CD14-positive monocyte (primary cell): ENCODE measurements around the gene SLC35A5. TPM values are rescaled to one million over a fixed set of nuclear protein-coding genes. Genes with fewer than 3 reads are reported as not detected.

Experiments
- DNase-seq, 3 donors: peaks; one replicate each; pipeline ENCODE4 v3.0.0-alpha.2; 2011 to 2022
- H2AFZ ChIP-seq: 2 replicates; pipeline ENCODE4 v1.6.0; 2012; ENCODE audit warnings: mild to moderate bottlenecking, low read depth, low read length, inconsistent platforms; ENCODE audit not compliant: insufficient read depth, poor library complexity, severe bottlenecking
- H3K27ac ChIP-seq, 2 donors: 1 replicate in 1 of 2; 2 replicates in 1 of 2; pipeline ENCODE4 v1.5.1; 2012 to 2013; ENCODE audit warnings: low read length in 2 of 2, control low read depth in 1 of 2, inconsistent platforms in 1 of 2, low read depth in 1 of 2, mild to moderate bottlenecking in 1 of 2
- H3K27me3 ChIP-seq, 2 donors: one replicate each; pipeline versions ENCODE4 v1.6.0 to v1.6.1; 2011 to 2013; ENCODE audit warnings: low read length in 2 of 2; ENCODE audit not compliant: control insufficient read depth in 2 of 2, insufficient read depth in 2 of 2
- H3K36me3 ChIP-seq, 2 donors: replicated peaks in 1 of 2; 1 replicate in 1 of 2; 2 replicates in 1 of 2; pipeline versions ENCODE4 v1.5.1 to v1.6.1; 2012 to 2013; ENCODE audit warnings: low read length in 2 of 2, control low read depth in 1 of 2, inconsistent platforms in 1 of 2, mild to moderate bottlenecking in 1 of 2; ENCODE audit not compliant: insufficient read depth in 2 of 2, control insufficient read depth in 1 of 2
- H3K4me1 ChIP-seq, 2 donors: 1 replicate in 1 of 2; 2 replicates in 1 of 2; pipeline versions ENCODE4 v1.5.1 to v1.6.1; 2012 to 2013; ENCODE audit warnings: low read length in 2 of 2, control low read depth in 1 of 2, inconsistent platforms in 1 of 2, mild to moderate bottlenecking in 1 of 2, moderate library complexity in 1 of 2; ENCODE audit not compliant: insufficient read depth in 2 of 2, control insufficient read depth in 1 of 2
- H3K4me2 ChIP-seq: replicated peaks from 2 replicates; pipeline ENCODE3; 2012; ENCODE audit warnings: low read length, moderate library complexity, mild to moderate bottlenecking; ENCODE audit not compliant: poor library complexity, severe bottlenecking; ENCODE audit errors: extremely low read depth
- H3K4me3 ChIP-seq, 3 experiments: fragments of 200-600 bp in 1 of 3; sonication (generic) in 1 of 3; replicated peaks in 1 of 3; 1 replicate in 2 of 3; 2 replicates in 1 of 3; pipeline ENCODE4 v1.5.1; 2011 to 2013; ENCODE audit warnings: low read length in 3 of 3, mild to moderate bottlenecking in 3 of 3, control low read depth in 2 of 3, low read depth in 2 of 3, inconsistent platforms in 1 of 3, moderate library complexity in 1 of 3
- H3K79me2 ChIP-seq: 2 replicates; pipeline ENCODE4 v1.6.0; 2012; ENCODE audit warnings: mild to moderate bottlenecking, control low read depth, inconsistent platforms, low read length, moderate library complexity; ENCODE audit not compliant: insufficient read depth
- H3K9ac ChIP-seq: 2 replicates; pipeline ENCODE4 v1.6.0; 2017; ENCODE audit warnings: low read length, mild to moderate bottlenecking; ENCODE audit not compliant: insufficient read depth, poor library complexity, severe bottlenecking
- H3K9me3 ChIP-seq, 2 donors: replicated peaks in 1 of 2; 1 replicate in 1 of 2; 2 replicates in 1 of 2; pipeline versions ENCODE4 v1.5.1 to v1.6.1; 2012 to 2013; ENCODE audit warnings: low read length in 2 of 2, control low read depth in 1 of 2; ENCODE audit not compliant: control insufficient read depth in 1 of 2, insufficient read depth in 1 of 2
- H4K20me1 ChIP-seq: 2 replicates; pipeline ENCODE4 v1.6.0; 2012; ENCODE audit warnings: mild to moderate bottlenecking, low read length, control low read depth, moderate library complexity; ENCODE audit not compliant: insufficient read depth
- H3K27ac Mint-ChIP-seq, 7 donors: one replicate each; pipeline ENCODE4 v1.8.0; 2020; ENCODE audit warnings: mild to moderate bottlenecking in 7 of 7, mixed read lengths in 7 of 7, moderate library complexity in 6 of 7, inconsistent platforms in 2 of 7
- H3K27me3 Mint-ChIP-seq, 3 donors: one replicate each; pipeline ENCODE4 v1.8.0; 2021 to 2022; ENCODE audit warnings: low read depth in 3 of 3, mild to moderate bottlenecking in 3 of 3, mixed read lengths in 3 of 3, moderate library complexity in 3 of 3, inconsistent platforms in 1 of 3
- H3K36me3 Mint-ChIP-seq, 2 donors: one replicate each; pipeline ENCODE4 v1.8.0; 2020; ENCODE audit warnings: mixed read lengths in 2 of 2, inconsistent platforms in 1 of 2, mild to moderate bottlenecking in 1 of 2
- H3K4me1 Mint-ChIP-seq: one replicate; pipeline ENCODE4 v1.8.0; 2020; ENCODE audit warnings: mild to moderate bottlenecking, mixed read lengths
- H3K4me3 Mint-ChIP-seq, 2 donors: one replicate each; pipeline ENCODE4 v1.8.0; 2020; ENCODE audit warnings: mild to moderate bottlenecking in 2 of 2, mixed read lengths in 2 of 2, moderate library complexity in 1 of 2
- H3K9me3 Mint-ChIP-seq, 7 donors: one replicate each; pipeline ENCODE4 v1.8.0; 2020 to 2022; ENCODE audit warnings: mixed read lengths in 7 of 7, mild to moderate bottlenecking in 6 of 7, moderate library complexity in 6 of 7, inconsistent platforms in 2 of 7
- CTCF ChIP-seq: fragments of 200-600 bp; IDR thresholded peaks from one replicate; pipeline ENCODE4 v1.8.0; 2022; ENCODE audit warnings: antibody characterized with exemption, mild to moderate bottlenecking
- WGBS: methylation state at CpG from one replicate; pipeline ENCODE4 v1.1.5; 2013; ENCODE audit warnings: missing lambda C conversion rate; ENCODE audit not compliant: insufficient coverage; 5-methylcytosine and 5-hydroxymethylcytosine counted together
- intact Hi-C, 2 donors: fragments of 100-400 bp; cut with micrococcal nuclease; formaldehyde crosslinking; loops; one replicate each; pipeline versions ENCODE4 v1.15.0 to v1.15.1; 2023
- polyA minus RNA-seq: library from RNA; depleted of rRNA, polyadenylated mRNA; stranded (reverse); fragments of >200 nt; gene quantifications from 2 replicates; pipeline ENCODE4 v1.2.3, GENCODE V29; 2012
- polyA plus RNA-seq, 3 donors: library from polyadenylated mRNA; depleted of rRNA in 1 of 3; unstranded in 2 of 3; stranded (reverse) in 1 of 3; fragments of 300-500 nt in 2 of 3; fragments of >200 nt in 1 of 3; fragmentation: Illumina TruSeq in 2 of 3; gene quantifications; 1 replicate in 2 of 3; 2 replicates in 1 of 3; pipeline ENCODE4 v1.2.3, GENCODE V29; 2012 to 2021
- total RNA-seq, 12 experiments: library from RNA in 1 of 12; stranded (reverse) in 1 of 12; fragments of 120-200 nt in 1 of 12; gene quantifications; one replicate each; pipeline ENCODE4 v1.2.4 and lab custom pipeline; 2013 to 2026; ENCODE audit warnings: mixed read lengths in 6 of 12, inconsistent platforms in 1 of 12

The SLC35A5 gene
- total RNA-seq (2013), result 48.3 TPM
- polyA plus RNA-seq (10 to 100 TPM; 16.8 to 74.1 (median 61.3) TPM), polyA minus RNA-seq (14.4 and 18.1 TPM in 2 replicates), total RNA-seq (lab: John Stamatoyannopoulos, UW) (19.2 to 58.2 (median 33.0) reads per million in 11 experiments)

GRCh38 chr3:112561734-112562529, at the start of gene SLC35A5, which contains the start of gene ATG3:
Gene SLC35A5, plus strand, starts transcription at chr3:112562045. Its CDS starts 1,359 bp downstream, at chr3:112563404.
Gene ATG3, minus strand, starts transcription at chr3:112561962. Its CDS starts 434 bp downstream, at chr3:112561528.
- no peaks in the 10 kb centered on the region for H3K27me3 ChIP-seq
- no peak for TF ChIP-seq CTCF
- H4K20me1 ChIP-seq, result no peaks in the 10 kb centered on the region
- no peaks in the 10 kb centered on the region for H3K9me3 ChIP-seq
- peak within 1 kb of the TSS; percentile 58 to 99 (median 94) for H3K4me3 ChIP-seq
- Mint-ChIP-seq H3K27me3 (no peaks in the 10 kb centered on the region), H3K27ac (peak within 1 kb of the TSS; percentile 98 to 100 (median 99)), H3K4me3 (peak within 1 kb of the TSS; percentile 95 to 97), H3K36me3 (peaks cover 27 to 34% of the 10 kb centered on the region in 2 donors), H3K9me3 (no peaks in the 10 kb centered on the region), H3K4me1 (peaks cover 45% of the 10 kb centered on the region)
- peak within 1 kb of the TSS; percentile 86 for H2AFZ ChIP-seq
- H3K36me3 ChIP-seq, result peaks cover 8 to 26% of the 10 kb centered on the region in 2 donors
- peak; percentile 98 to 99 (median 99) for DNase-seq
- H3K79me2 ChIP-seq, result peaks cover 81% of the 10 kb centered on the region
- under 1% methylated on average over 46 of the region's 58 CpGs for WGBS
- intact Hi-C loops, result no loop called here
- peaks cover 39 to 44% of the 10 kb centered on the region in 2 donors for H3K4me1 ChIP-seq
- peak within 1 kb of the TSS; percentile 98 to 99 for H3K27ac ChIP-seq
- peak within 1 kb of the TSS; percentile 89 for H3K9ac ChIP-seq
- H3K4me2 ChIP-seq, result peak within 1 kb of the TSS; percentile 88

GRCh38 chr3:112512320-112512719, 49.5 kb upstream of the SLC35A5 start:
- peaks cover 9% of the 10 kb centered on the region for H3K4me1 Mint-ChIP-seq
- no peak for DNase-seq
- peaks cover 5 to 20% (median 14%) of the 10 kb centered on the region in 7 donors for H3K9me3 Mint-ChIP-seq
- Histone ChIP-seq H3K79me2 (no peaks in the 10 kb centered on the region), H3K27me3 (no peaks in the 10 kb centered on the region), H4K20me1 (no peaks in the 10 kb centered on the region), H3K27ac (no peak overlapping the region), H3K4me2 (no peak overlapping the region), H3K36me3 (no peaks in the 10 kb centered on the region), H2AFZ (no peak overlapping the region), H3K9ac (no peak overlapping the region), H3K9me3 (peaks cover 0 to 8% of the 10 kb centered on the region in 2 donors), H3K4me3 (no peak overlapping the region), H3K4me1 (no peaks in the 10 kb centered on the region)
- H3K36me3 Mint-ChIP-seq, result peaks cover 2 to 6% of the 10 kb centered on the region in 2 donors
- TF ChIP-seq CTCF, result no peak
- no peaks in the 10 kb centered on the region for H3K27me3 Mint-ChIP-seq
- intact Hi-C loops, result no loop called here
- H3K27ac Mint-ChIP-seq, result no peak overlapping the region
- H3K4me3 Mint-ChIP-seq, result no peak overlapping the region
